Measurements from ENCODE around the gene MAN2B2. TPM values are rescaled to one million over a fixed set of nuclear protein-coding genes. Genes with fewer than 3 reads are reported as not detected.

The MAN2B2 gene
- total and polyA plus RNA-seq, 2 of the 8 experiments (the other 6 are each of a cell fraction or from before 2014, with no cell fraction given) = 3.3 to 4.0 TPM

- TF ChIP-seq, protein P1, sequence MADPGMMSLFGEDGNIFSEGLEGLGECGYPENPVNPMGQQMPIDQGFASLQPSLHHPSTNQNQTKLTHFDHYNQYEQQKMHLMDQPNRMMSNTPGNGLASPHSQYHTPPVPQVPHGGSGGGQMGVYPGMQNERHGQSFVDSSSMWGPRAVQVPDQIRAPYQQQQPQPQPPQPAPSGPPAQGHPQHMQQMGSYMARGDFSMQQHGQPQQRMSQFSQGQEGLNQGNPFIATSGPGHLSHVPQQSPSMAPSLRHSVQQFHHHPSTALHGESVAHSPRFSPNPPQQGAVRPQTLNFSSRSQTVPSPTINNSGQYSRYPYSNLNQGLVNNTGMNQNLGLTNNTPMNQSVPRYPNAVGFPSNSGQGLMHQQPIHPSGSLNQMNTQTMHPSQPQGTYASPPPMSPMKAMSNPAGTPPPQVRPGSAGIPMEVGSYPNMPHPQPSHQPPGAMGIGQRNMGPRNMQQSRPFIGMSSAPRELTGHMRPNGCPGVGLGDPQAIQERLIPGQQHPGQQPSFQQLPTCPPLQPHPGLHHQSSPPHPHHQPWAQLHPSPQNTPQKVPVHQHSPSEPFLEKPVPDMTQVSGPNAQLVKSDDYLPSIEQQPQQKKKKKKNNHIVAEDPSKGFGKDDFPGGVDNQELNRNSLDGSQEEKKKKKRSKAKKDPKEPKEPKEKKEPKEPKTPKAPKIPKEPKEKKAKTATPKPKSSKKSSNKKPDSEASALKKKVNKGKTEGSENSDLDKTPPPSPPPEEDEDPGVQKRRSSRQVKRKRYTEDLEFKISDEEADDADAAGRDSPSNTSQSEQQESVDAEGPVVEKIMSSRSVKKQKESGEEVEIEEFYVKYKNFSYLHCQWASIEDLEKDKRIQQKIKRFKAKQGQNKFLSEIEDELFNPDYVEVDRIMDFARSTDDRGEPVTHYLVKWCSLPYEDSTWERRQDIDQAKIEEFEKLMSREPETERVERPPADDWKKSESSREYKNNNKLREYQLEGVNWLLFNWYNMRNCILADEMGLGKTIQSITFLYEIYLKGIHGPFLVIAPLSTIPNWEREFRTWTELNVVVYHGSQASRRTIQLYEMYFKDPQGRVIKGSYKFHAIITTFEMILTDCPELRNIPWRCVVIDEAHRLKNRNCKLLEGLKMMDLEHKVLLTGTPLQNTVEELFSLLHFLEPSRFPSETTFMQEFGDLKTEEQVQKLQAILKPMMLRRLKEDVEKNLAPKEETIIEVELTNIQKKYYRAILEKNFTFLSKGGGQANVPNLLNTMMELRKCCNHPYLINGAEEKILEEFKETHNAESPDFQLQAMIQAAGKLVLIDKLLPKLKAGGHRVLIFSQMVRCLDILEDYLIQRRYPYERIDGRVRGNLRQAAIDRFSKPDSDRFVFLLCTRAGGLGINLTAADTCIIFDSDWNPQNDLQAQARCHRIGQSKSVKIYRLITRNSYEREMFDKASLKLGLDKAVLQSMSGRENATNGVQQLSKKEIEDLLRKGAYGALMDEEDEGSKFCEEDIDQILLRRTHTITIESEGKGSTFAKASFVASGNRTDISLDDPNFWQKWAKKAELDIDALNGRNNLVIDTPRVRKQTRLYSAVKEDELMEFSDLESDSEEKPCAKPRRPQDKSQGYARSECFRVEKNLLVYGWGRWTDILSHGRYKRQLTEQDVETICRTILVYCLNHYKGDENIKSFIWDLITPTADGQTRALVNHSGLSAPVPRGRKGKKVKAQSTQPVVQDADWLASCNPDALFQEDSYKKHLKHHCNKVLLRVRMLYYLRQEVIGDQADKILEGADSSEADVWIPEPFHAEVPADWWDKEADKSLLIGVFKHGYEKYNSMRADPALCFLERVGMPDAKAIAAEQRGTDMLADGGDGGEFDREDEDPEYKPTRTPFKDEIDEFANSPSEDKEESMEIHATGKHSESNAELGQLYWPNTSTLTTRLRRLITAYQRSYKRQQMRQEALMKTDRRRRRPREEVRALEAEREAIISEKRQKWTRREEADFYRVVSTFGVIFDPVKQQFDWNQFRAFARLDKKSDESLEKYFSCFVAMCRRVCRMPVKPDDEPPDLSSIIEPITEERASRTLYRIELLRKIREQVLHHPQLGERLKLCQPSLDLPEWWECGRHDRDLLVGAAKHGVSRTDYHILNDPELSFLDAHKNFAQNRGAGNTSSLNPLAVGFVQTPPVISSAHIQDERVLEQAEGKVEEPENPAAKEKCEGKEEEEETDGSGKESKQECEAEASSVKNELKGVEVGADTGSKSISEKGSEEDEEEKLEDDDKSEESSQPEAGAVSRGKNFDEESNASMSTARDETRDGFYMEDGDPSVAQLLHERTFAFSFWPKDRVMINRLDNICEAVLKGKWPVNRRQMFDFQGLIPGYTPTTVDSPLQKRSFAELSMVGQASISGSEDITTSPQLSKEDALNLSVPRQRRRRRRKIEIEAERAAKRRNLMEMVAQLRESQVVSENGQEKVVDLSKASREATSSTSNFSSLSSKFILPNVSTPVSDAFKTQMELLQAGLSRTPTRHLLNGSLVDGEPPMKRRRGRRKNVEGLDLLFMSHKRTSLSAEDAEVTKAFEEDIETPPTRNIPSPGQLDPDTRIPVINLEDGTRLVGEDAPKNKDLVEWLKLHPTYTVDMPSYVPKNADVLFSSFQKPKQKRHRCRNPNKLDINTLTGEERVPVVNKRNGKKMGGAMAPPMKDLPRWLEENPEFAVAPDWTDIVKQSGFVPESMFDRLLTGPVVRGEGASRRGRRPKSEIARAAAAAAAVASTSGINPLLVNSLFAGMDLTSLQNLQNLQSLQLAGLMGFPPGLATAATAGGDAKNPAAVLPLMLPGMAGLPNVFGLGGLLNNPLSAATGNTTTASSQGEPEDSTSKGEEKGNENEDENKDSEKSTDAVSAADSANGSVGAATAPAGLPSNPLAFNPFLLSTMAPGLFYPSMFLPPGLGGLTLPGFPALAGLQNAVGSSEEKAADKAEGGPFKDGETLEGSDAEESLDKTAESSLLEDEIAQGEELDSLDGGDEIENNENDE (IDR thresholded peaks at IDR 0.05; ENCODE audit: insufficient replicate concordance, low read length) = no peak
- TF ChIP-seq KDM1A (IDR thresholded peaks at IDR 0.05; ENCODE audit: borderline replicate concordance, low read length) = peak; percentile 29; the same call in 1 of the 2 replicates
These were observed 41.4 kb downstream of the MAN2B2 start (continued) for GRCh38 chr4:6616087-6616995.

Measured in H1 (cell line).